Measurements from ENCODE around the gene INPP4A. TPM values are rescaled to one million over a fixed set of nuclear protein-coding genes. Genes with fewer than 3 reads are reported as not detected.

Gene INPP4A
- total RNA-seq, 4 donors from 2014 or later, result 30.2 to 45.1 (median 37.8) TPM

DNA sequence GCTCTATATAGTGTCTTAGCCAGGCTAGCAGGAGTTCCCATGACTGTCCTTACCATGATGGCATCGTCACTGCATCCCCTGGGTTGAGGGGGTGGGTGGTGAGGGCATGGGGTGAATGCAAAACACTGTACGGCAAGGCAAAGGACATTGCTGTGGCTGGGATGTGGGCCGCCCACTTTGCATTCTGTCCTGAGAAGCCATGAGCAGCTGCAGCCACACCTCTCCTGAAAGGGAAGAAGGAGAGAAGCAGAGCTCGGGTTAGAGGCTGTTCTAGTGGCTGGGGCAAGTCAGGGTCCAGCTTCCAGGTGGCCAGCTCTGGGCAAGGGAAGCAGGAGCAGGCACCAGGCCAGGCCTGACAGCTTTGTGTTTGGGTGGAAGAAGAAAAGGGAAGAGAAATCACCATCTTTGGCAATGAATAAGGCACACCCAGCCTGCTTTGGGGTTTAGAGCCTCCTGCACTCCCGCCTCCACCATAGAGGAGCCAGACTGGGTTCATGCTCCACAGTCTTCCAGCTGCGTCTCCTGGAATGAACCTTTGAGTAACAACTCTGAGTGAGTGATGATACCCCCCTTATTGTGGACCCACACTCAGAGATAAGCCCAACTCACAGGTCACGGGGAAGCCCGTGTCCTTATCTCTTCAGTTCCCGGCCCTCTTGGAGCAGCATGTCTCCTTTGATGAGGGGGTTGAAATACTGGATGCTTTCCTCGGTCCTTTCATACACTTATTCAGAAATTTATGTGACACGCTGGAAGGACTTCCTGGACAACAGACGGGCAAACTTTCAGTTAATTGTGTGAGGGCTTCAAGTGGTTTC, 63.4 kb downstream of the INPP4A start:
- ATAC-seq, result peak; percentile 26
- Histone ChIP-seq H3K36me3 (no peaks in the 10 kb centered on the region), H3K27me3 (no peaks in the 10 kb centered on the region), H3K4me1 (peaks cover 10 to 69% (median 37%) of the 10 kb centered on the region in 3 donors), H3K4me3 (no peak overlapping the region), H3K27ac (peak overlapping the region in 3 of 4 donors; percentile 72 to 80 (median 72)), H3K9me3 (no peaks in the 10 kb centered on the region)
- 51 to 57% methylated on average over 1 to 4 of the region's 12 CpGs for WGBS, 2 donors (ENCODE audit: low coverage in 1 of 2)
- TF ChIP-seq, protein P1, sequence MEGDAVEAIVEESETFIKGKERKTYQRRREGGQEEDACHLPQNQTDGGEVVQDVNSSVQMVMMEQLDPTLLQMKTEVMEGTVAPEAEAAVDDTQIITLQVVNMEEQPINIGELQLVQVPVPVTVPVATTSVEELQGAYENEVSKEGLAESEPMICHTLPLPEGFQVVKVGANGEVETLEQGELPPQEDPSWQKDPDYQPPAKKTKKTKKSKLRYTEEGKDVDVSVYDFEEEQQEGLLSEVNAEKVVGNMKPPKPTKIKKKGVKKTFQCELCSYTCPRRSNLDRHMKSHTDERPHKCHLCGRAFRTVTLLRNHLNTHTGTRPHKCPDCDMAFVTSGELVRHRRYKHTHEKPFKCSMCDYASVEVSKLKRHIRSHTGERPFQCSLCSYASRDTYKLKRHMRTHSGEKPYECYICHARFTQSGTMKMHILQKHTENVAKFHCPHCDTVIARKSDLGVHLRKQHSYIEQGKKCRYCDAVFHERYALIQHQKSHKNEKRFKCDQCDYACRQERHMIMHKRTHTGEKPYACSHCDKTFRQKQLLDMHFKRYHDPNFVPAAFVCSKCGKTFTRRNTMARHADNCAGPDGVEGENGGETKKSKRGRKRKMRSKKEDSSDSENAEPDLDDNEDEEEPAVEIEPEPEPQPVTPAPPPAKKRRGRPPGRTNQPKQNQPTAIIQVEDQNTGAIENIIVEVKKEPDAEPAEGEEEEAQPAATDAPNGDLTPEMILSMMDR (IDR thresholded peaks at IDR 0.05), result no peak
- TF ChIP-seq EP300 (IDR thresholded peaks at IDR 0.05), result no peak
- no peak for TF ChIP-seq POLR2A (IDR thresholded peaks at IDR 0.05)
- TF ChIP-seq POLR2AphosphoS5 (IDR thresholded peaks at IDR 0.05), result no peak

DNA sequence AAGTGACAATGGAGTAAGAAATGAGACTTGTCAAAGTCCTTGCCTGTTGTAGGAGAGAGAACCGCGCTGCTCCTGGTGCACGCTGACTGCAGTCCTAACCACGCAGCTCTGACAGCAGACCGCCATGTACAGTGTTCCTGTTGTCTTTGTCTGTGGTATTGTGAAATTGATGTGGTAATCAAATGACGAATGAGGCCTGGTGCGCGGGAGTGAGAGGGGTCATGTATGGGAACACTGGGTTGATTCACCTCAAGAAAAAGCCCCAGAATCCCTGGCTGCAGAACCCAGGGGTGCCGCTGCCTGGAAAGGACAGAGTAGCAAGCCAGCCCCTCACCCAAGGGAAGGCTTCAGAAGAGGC, 64.0 kb downstream of the INPP4A start:
- Histone ChIP-seq H3K27me3 (no peaks in the 10 kb centered on the region), H3K4me3 (no peak overlapping the region), H3K4me1 (peaks cover 10 to 66% (median 35%) of the 10 kb centered on the region in 3 donors), H3K36me3 (no peaks in the 10 kb centered on the region), H3K27ac (peak overlapping the region in 3 of 4 donors; percentile 72 to 80 (median 72)), H3K9me3 (no peaks in the 10 kb centered on the region)
- WGBS, 2 donors (ENCODE audit: low coverage in 1 of 2), result 90% methylated on average over 2 of the region's 9 CpGs
- peak; percentile 56 for ATAC-seq
- TF ChIP-seq, protein P1 (IDR thresholded peaks at IDR 0.05), result no peak
- peak; percentile 76 for TF ChIP-seq POLR2AphosphoS5 (IDR thresholded peaks at IDR 0.05)

DNA sequence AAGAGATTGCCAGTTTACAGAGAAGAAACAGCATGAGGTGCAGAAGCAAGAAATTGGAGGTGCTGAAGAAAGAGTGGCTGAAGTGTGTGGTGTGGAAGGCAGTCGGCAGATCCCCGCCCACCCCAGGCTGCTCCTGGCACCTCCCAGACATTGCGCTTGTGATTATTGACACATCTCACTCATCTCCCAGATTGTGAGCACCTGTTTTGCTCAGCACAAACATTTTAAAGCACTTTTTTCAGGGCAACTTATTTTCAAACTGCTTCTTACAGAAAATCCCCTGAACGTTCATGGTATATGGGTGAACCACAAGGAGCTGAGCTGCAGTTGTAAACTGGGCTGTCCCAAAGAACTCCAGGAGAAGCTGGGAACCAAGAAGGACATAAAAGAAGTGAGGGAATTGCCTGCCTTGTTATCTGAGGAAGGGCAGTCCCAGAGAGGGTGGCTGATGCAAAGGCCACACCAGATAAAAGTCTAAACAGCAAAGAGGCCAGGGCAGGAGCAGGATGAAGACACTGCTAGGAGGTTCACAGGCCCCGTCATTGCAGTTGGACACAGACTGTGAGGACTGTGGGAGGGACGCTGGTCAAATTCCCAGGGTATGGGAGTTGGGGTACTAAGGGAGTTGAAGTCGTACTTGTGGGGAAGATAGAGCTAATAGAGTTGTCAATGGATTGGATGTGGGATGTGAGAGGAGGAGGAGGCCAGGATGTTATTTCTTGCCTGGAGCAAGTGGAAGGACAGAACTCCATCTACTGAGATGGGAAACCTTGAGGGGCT, 65.1 kb downstream of the INPP4A start:
- WGBS, 2 donors (ENCODE audit: low coverage in 1 of 2), result 87 to 98% methylated on average over 6 of the region's 7 CpGs
- ATAC-seq, result no peak
- no peaks in the 10 kb centered on the region for H3K9me3 ChIP-seq
- H3K4me3 ChIP-seq, result no peak overlapping the region
- H3K4me1 ChIP-seq, result peaks cover 10 to 66% (median 30%) of the 10 kb centered on the region in 3 donors
- TF ChIP-seq, protein P1 (IDR thresholded peaks at IDR 0.05), result no peak
- TF ChIP-seq POLR2A (IDR thresholded peaks at IDR 0.05) (no peak), EP300 (IDR thresholded peaks at IDR 0.05) (no peak), POLR2AphosphoS5 (IDR thresholded peaks at IDR 0.05) (no peak)
- H3K27me3 ChIP-seq, result no peaks in the 10 kb centered on the region
- peak overlapping the region in 3 of 4 donors; percentile 36 to 80 (median 72) for H3K27ac ChIP-seq
- no peaks in the 10 kb centered on the region for H3K36me3 ChIP-seq

- no peak for ATAC-seq
- TF ChIP-seq EP300 (IDR thresholded peaks at IDR 0.05) (no peak), POLR2AphosphoS5 (IDR thresholded peaks at IDR 0.05) (no peak), POLR2A (IDR thresholded peaks at IDR 0.05) (no peak)
- TF ChIP-seq, protein P1 (IDR thresholded peaks at IDR 0.05), result no peak
- H3K27me3 ChIP-seq, result no peaks in the 10 kb centered on the region
- H3K27ac ChIP-seq, result no peak overlapping the region
- WGBS, 2 donors (ENCODE audit: low coverage in 1 of 2), result 93 to 100% methylated on average over 2 of the region's 2 CpGs
- H3K36me3 ChIP-seq, result no peaks in the 10 kb centered on the region
- no peak overlapping the region for H3K4me3 ChIP-seq
- no peaks in the 10 kb centered on the region for H3K9me3 ChIP-seq
- peaks cover 7 to 66% (median 27%) of the 10 kb centered on the region in 3 donors for H3K4me1 ChIP-seq
Measured at GRCh38 chr2:98510322-98510662, 65.6 kb downstream of the INPP4A start.
